ENCODE measurements around the gene LMAN1L.

Gene LMAN1L

GRCh38 chr15:74812533-74812932 lies at the start of gene LMAN1L:
Gene LMAN1L, plus strand, starts transcription at chr15:74812835. Its CDS starts 20 bp downstream, at chr15:74812855.
- no peak for DNase-seq

- no peak for DNase-seq
Observed at GRCh38 chr15:74763416-74763815, 49.2 kb upstream of the LMAN1L start.

GRCh38 chr15:74767167-74768098 lies 45.2 kb upstream of the LMAN1L start:
- DNase-seq: no peak

- no peak for DNase-seq
Observed at GRCh38 chr15:74768099-74768770, 44.4 kb upstream of the LMAN1L start.

- peak; percentile 69 to 75 for DNase-seq
Observed at GRCh38 chr15:74768771-74769342, 43.8 kb upstream of the LMAN1L start.

GRCh38 chr15:74769463-74770025 lies 43.1 kb upstream of the LMAN1L start:
- DNase-seq: no peak

GRCh38 chr15:74770211-74770903 lies 42.3 kb upstream of the LMAN1L start:
- DNase-seq: no peak

GRCh38 chr15:74773329-74773728 lies 39.3 kb upstream of the LMAN1L start:
- no peak for DNase-seq

GRCh38 chr15:74773731-74774252 lies 38.8 kb upstream of the LMAN1L start:
- DNase-seq: no peak

- no peak for DNase-seq
Observed at GRCh38 chr15:74775132-74775562, 37.5 kb upstream of the LMAN1L start.

- no peak for DNase-seq
Observed at GRCh38 chr15:74775894-74776293, 36.7 kb upstream of the LMAN1L start.

GRCh38 chr15:74776821-74777768 lies 35.5 kb upstream of the LMAN1L start:
- DNase-seq: peak; percentile 68 to 69

GRCh38 chr15:74777769-74778598 lies 34.7 kb upstream of the LMAN1L start:
- no peak for DNase-seq

GRCh38 chr15:74778599-74778970 lies 34.0 kb upstream of the LMAN1L start:
- DNase-seq: peak in 1 of 2 experiments; percentile 21

- no peak for DNase-seq
Observed at GRCh38 chr15:74779162-74779648, 33.4 kb upstream of the LMAN1L start.

- DNase-seq: peak; percentile 59 to 64
Observed at GRCh38 chr15:74780523-74781430, 31.9 kb upstream of the LMAN1L start.

- DNase-seq: peak; percentile 81 to 85
Observed at GRCh38 chr15:74781431-74782258, 31.0 kb upstream of the LMAN1L start, which contains the start of gene CSK. Gene CSK, plus strand, starts transcription at chr15:74782080. Its CDS starts 16,218 bp downstream, at chr15:74798298.
